ENCODE results near the gene CD3D. TPM values are rescaled to one million over a fixed set of nuclear protein-coding genes. Genes with fewer than 3 reads are reported as not detected.

Gene CD3D
- polyA plus RNA-seq, 4 donors = 5.4 to 14.6 (median 7.0) TPM

DNA sequence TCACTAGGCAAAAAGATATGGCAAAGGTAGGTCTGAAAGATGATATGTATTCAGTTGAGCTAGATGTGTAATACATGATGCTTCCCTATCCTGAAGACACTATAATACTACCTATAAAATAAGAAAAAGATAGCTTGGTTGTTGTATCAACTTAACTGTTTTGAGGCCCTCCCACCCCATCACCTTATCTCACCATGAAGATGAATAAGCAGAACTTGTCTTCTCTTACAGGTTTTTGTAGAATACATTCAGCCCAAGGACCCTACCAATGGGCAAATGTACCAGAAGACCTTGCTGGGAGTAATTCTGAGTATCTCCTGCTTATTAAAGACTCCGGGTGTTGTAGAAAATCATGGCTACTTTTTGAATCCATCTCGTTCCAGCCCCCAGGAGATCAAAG, 30.8 kb upstream of the CD3D start:
- Histone ChIP-seq H3K9me3 (ENCODE audit: control insufficient read depth in 2 of 2, insufficient read depth in 1 of 2, low read depth in 1 of 2, low read length in 1 of 2) (no peaks in the 10 kb centered on the region), H3K4me1 (ENCODE audit: control insufficient read depth in 3 of 3, insufficient read depth in 2 of 3, low read depth in 1 of 3, low read length in 2 of 3) (no peaks in the 10 kb centered on the region), H3K27ac (ENCODE audit: low read depth in 1 of 3, low read length in 2 of 3) (no peak overlapping the region), H3K4me3 (ENCODE audit: low read depth in 1 of 3, low read length in 3 of 3) (no peak overlapping the region), H3K27me3 (ENCODE audit: control insufficient read depth in 3 of 3, insufficient read depth in 3 of 3, low read length in 3 of 3) (no peaks in the 10 kb centered on the region), H3K36me3 (ENCODE audit: control insufficient read depth in 3 of 3, insufficient read depth in 2 of 3, low read depth in 1 of 3, low read length in 3 of 3) (peaks cover 28 to 47% (median 44%) of the 10 kb centered on the region in 3 donors)
- FAIRE-seq = no peak
- DNase-seq = no peak
- 88 to 93% (median 88%) methylated on average over 2 of the region's 2 CpGs for WGBS, 3 donors

DNA sequence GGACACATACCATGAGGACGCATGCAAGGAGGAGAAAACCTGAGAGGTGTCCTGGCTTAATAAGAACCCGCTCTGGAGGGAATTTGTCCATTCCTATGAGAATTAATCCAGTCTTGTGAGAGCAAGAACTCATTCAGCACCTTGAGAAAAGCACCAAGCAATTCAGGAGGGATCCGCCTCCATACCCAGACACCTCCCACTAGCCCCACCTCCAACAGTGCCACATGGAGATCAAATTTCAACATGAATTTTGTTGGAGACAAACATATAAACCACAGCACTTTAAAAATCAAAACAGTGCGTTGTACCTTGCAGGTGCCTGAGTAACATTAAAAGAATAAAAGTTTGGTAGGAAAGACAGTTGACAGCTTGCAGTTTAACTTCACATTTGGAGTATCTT, 28.3 kb upstream of the CD3D start:
- WGBS, 3 donors = 95 to 97% (median 96%) methylated on average over 4 of the region's 4 CpGs

DNA sequence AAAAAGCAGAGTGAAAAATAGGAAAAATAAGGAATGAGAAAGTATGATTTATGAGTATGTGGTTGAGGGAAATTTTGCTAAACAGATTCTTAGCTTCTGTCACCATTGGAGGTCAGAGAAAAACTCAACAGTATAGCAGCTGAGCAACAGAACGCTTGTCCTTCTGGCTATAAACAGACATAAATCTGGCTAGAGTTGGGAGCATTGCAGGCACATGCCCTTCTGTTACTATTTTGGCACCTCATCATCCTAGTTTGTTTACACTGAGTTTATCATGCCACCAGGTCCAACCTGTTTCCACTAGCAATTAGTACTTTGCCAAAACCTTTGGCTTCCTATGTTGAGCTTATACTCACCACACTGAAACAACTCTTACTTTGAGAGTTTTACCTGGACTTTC, 23.8 kb upstream of the CD3D start:
- FAIRE-seq (no peak), DNase-seq (no peak)
- Histone ChIP-seq H3K27me3 (ENCODE audit: control insufficient read depth in 3 of 3, insufficient read depth in 3 of 3, low read length in 3 of 3) (no peaks in the 10 kb centered on the region), H3K4me1 (ENCODE audit: control insufficient read depth in 3 of 3, insufficient read depth in 2 of 3, low read depth in 1 of 3, low read length in 2 of 3) (no peaks in the 10 kb centered on the region), H3K4me3 (ENCODE audit: low read depth in 1 of 3, low read length in 3 of 3) (no peak overlapping the region), H3K27ac (ENCODE audit: low read depth in 1 of 3, low read length in 2 of 3) (no peak overlapping the region), H3K36me3 (ENCODE audit: control insufficient read depth in 3 of 3, insufficient read depth in 2 of 3, low read depth in 1 of 3, low read length in 3 of 3) (peaks cover 15 to 31% (median 25%) of the 10 kb centered on the region in 3 donors), H3K9me3 (ENCODE audit: control insufficient read depth in 2 of 2, insufficient read depth in 1 of 2, low read depth in 1 of 2, low read length in 1 of 2) (no peaks in the 10 kb centered on the region)
- 80 to 85% (median 84%) methylated on average over 1 of the region's 1 CpG for WGBS, 3 donors

More for the DNA sequence above, 28.3 kb upstream of the CD3D start:
- H3K9me3 ChIP-seq (ENCODE audit: control insufficient read depth in 2 of 2, insufficient read depth in 1 of 2, low read depth in 1 of 2, low read length in 1 of 2) = no peaks in the 10 kb centered on the region
- H3K27me3 ChIP-seq (ENCODE audit: control insufficient read depth in 3 of 3, insufficient read depth in 3 of 3, low read length in 3 of 3) = no peaks in the 10 kb centered on the region
- H3K4me3 ChIP-seq (ENCODE audit: low read depth in 1 of 3, low read length in 3 of 3) = no peak overlapping the region
- H3K4me1 ChIP-seq (ENCODE audit: control insufficient read depth in 3 of 3, insufficient read depth in 2 of 3, low read depth in 1 of 3, low read length in 2 of 3) = no peaks in the 10 kb centered on the region
- peaks cover 24 to 45% (median 36%) of the 10 kb centered on the region in 3 donors for H3K36me3 ChIP-seq (ENCODE audit: control insufficient read depth in 3 of 3, insufficient read depth in 2 of 3, low read depth in 1 of 3, low read length in 3 of 3)
- DNase-seq (no peak), FAIRE-seq (no peak)
- H3K27ac ChIP-seq (ENCODE audit: low read depth in 1 of 3, low read length in 2 of 3) = no peak overlapping the region

DNA sequence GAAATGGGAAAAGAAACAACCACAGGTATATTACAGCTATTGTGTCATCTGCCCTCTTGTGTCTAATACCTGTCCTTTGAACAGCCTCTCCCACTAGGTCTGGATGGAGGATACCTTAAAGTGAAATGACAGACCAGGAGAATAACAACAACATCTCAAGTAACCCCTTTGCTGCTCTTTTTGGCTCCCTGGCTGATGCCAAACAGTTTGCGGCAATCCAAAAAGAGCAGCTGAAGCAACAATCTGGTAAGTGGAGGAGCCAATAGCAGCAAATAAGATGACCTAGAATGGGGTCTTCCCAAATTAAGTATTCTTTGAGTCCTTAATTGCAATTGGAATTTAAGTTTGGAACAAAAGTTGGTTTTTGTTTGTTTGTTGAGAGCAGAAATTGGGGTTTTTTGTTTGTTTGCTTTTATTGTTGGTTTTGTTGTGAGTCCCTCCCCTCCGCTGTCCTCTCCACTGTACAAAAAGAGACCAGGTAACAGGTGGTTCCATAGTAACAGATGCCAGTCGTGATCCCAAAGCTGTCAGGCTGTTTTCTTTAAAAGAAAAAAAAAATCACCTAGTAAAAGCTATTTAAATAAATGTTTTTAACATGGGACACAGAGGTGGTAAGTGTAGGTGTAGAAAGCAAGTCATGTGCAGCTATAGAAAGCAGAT, 22.6 kb upstream of the CD3D start:
- Histone ChIP-seq H3K36me3 (ENCODE audit: control insufficient read depth in 3 of 3, insufficient read depth in 2 of 3, low read depth in 1 of 3, low read length in 3 of 3) (peaks cover 11 to 24% (median 19%) of the 10 kb centered on the region in 3 donors), H3K9me3 (ENCODE audit: control insufficient read depth in 2 of 2, insufficient read depth in 1 of 2, low read depth in 1 of 2, low read length in 1 of 2) (no peaks in the 10 kb centered on the region), H3K4me1 (ENCODE audit: control insufficient read depth in 3 of 3, insufficient read depth in 2 of 3, low read depth in 1 of 3, low read length in 2 of 3) (no peaks in the 10 kb centered on the region), H3K27me3 (ENCODE audit: control insufficient read depth in 3 of 3, insufficient read depth in 3 of 3, low read length in 3 of 3) (no peaks in the 10 kb centered on the region), H3K27ac (ENCODE audit: low read depth in 1 of 3, low read length in 2 of 3) (no peak overlapping the region), H3K4me3 (ENCODE audit: low read depth in 1 of 3, low read length in 3 of 3) (no peak overlapping the region)
- DNase-seq (no peak), FAIRE-seq (no peak)
- WGBS, 3 donors = 89 to 93% (median 92%) methylated on average over 3 of the region's 3 CpGs

DNA sequence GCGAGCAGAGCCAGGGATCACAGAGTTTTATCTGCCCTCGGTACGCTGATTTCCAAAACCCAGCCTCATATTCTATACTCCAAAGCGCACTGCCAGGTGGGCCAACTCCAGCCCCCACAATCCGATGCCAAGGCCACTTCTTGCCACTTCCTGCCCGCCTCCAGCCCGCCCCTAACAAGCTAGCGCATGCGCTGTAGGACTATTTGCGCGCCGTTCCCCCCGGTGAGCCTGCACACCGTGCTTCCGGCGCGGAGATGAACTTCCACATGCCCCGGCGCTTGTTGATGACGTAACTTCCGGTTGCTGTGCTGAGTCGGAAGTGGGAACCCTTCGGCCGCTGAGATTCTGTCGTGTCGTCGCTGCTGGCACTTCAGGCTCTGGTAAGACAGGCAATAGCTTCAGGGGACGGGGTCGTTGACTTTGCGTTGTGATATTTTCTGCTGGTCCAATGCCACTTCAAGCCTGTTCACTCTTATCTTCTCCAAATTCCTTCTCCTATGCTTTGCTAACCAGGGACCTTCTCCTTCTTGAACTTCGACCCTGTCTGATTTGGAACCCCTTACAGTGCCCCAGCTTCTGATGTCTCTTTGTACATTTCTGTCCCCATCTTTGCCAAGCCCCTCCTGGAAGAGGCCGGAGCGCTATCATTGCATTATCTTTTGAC, 16.9 kb upstream of the CD3D start, which contains the start of gene UBE4A:
Gene UBE4A (plus strand): TSS at position 306 of the 664 bp plus-strand sequence. CDS start 5,481 bp downstream, outside the sequence.
- WGBS, 3 donors = 2 to 3% (median 3%) methylated on average over 33 of the region's 33 CpGs
- no peak for FAIRE-seq

DNA sequence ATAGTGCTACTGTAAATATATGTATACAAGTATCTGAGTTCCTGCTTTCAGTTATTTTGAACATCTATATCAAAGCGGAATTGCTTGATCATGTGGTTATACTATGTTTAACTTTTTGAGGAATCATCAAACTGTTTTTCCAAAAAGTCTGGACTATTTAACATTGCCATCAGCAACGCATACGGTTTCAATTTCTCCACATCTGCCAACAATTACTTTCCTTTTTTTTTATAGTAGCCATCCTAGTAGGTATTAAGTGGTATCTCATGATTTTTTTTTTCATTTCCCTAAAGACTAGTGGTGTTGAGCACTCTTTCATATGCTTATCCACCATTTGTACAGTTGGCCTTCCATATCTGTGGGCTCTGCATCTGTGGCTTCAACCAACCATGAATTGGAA, 15.6 kb upstream of the CD3D start:
- H3K36me3 ChIP-seq (ENCODE audit: control insufficient read depth in 3 of 3, insufficient read depth in 2 of 3, low read depth in 1 of 3, low read length in 3 of 3) = peaks cover 0 to 2% (median 0%) of the 10 kb centered on the region in 3 donors
- DNase-seq (no peak), FAIRE-seq (no peak)
- no peak overlapping the region for H3K27ac ChIP-seq (ENCODE audit: low read depth in 1 of 3, low read length in 2 of 3)
- H3K4me3 ChIP-seq (ENCODE audit: low read depth in 1 of 3, low read length in 3 of 3) = no peak overlapping the region
- H3K27me3 ChIP-seq (ENCODE audit: control insufficient read depth in 3 of 3, insufficient read depth in 3 of 3, low read length in 3 of 3) = peaks cover 0 to 2% (median 0%) of the 10 kb centered on the region in 3 donors
- peaks cover 0 to 4% (median 0%) of the 10 kb centered on the region in 3 donors for H3K4me1 ChIP-seq (ENCODE audit: control insufficient read depth in 3 of 3, insufficient read depth in 2 of 3, low read depth in 1 of 3, low read length in 2 of 3)
- 48 to 70% (median 64%) methylated on average over 3 of the region's 3 CpGs for WGBS, 3 donors
- no peaks in the 10 kb centered on the region for H3K9me3 ChIP-seq (ENCODE audit: control insufficient read depth in 2 of 2, insufficient read depth in 1 of 2, low read depth in 1 of 2, low read length in 1 of 2)

More for the DNA sequence above, 16.9 kb upstream of the CD3D start, which contains the start of gene UBE4A:
- DNase-seq = peak; percentile 96 to 97
- peak within 1 kb of the TSS in 2 of 3 donors; percentile 68 to 91 for H3K27ac ChIP-seq (ENCODE audit: low read depth in 1 of 3, low read length in 2 of 3)
- peaks cover 0 to 5% (median 1%) of the 10 kb centered on the region in 3 donors for H3K36me3 ChIP-seq (ENCODE audit: control insufficient read depth in 3 of 3, insufficient read depth in 2 of 3, low read depth in 1 of 3, low read length in 3 of 3)
- H3K27me3 ChIP-seq (ENCODE audit: control insufficient read depth in 3 of 3, insufficient read depth in 3 of 3, low read length in 3 of 3) = peaks cover 0 to 2% (median 0%) of the 10 kb centered on the region in 3 donors
- peak within 1 kb of the TSS; percentile 50 to 82 (median 81) for H3K4me3 ChIP-seq (ENCODE audit: low read depth in 1 of 3, low read length in 3 of 3)
- peaks cover 0 to 4% (median 0%) of the 10 kb centered on the region in 3 donors for H3K4me1 ChIP-seq (ENCODE audit: control insufficient read depth in 3 of 3, insufficient read depth in 2 of 3, low read depth in 1 of 3, low read length in 2 of 3)
- no peaks in the 10 kb centered on the region for H3K9me3 ChIP-seq (ENCODE audit: control insufficient read depth in 2 of 2, insufficient read depth in 1 of 2, low read depth in 1 of 2, low read length in 1 of 2)

DNA sequence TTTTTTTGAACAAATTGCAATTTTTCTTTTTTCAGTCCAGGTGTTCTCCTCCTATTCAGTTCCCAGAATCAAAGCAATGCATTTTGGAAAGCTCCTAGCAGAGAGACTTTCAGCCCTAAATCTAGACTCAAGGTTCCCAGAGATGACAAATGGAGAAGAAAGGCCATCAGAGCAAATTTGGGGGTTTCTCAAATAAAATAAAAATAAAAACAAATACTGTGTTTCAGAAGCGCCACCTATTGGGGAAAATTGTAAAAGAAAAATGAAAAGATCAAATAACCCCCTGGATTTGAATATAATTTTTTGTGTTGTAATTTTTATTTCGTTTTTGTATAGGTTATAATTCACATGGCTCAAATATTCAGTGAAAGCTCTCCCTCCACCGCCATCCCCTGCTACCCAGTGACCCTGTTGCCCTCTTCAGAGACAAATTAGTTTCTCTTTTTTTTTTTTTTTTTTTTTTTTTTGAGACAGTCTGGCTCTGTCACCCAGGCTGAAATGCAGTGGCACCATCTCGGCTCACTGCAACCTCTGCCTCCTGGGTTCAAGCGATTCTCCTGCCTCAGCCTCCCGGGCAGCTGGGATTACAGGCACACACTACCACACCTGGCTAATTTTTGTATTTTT, 10.7 kb upstream of the CD3D start:
- 12 to 15% (median 12%) methylated on average over 6 of the region's 6 CpGs for WGBS, 3 donors
- peak; percentile 31 to 41 for DNase-seq
- Histone ChIP-seq H3K4me1 (ENCODE audit: control insufficient read depth in 3 of 3, insufficient read depth in 2 of 3, low read depth in 1 of 3, low read length in 2 of 3) (no peaks in the 10 kb centered on the region), H3K4me3 (ENCODE audit: low read depth in 1 of 3, low read length in 3 of 3) (no peak overlapping the region), H3K36me3 (ENCODE audit: control insufficient read depth in 3 of 3, insufficient read depth in 2 of 3, low read depth in 1 of 3, low read length in 3 of 3) (no peaks in the 10 kb centered on the region), H3K27me3 (ENCODE audit: control insufficient read depth in 3 of 3, insufficient read depth in 3 of 3, low read length in 3 of 3) (peaks cover 0 to 4% (median 0%) of the 10 kb centered on the region in 3 donors), H3K9me3 (ENCODE audit: control insufficient read depth in 2 of 2, insufficient read depth in 1 of 2, low read depth in 1 of 2, low read length in 1 of 2) (no peaks in the 10 kb centered on the region), H3K27ac (ENCODE audit: low read depth in 1 of 3, low read length in 2 of 3) (no peak overlapping the region)
- FAIRE-seq = no peak

DNA sequence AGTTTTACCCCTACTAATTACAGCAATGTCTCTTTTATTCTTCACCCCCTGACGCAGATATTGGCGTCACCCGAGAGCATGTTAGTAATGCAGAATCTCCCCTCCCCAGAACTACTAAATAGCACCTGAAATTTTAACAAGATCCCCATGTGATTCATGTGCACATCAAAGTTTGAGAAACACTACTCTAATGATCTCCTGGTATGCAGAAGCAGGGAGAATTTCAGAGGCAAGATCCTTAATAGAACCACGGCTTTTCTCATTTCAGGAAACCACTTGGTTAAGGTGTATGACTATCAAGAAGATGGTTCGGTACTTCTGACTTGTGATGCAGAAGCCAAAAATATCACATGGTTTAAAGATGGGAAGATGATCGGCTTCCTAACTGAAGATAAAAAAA, 7.0 kb upstream of the CD3D start:
- FAIRE-seq = no peak
- Histone ChIP-seq H3K4me3 (ENCODE audit: low read depth in 1 of 3, low read length in 3 of 3) (no peak overlapping the region), H3K9me3 (ENCODE audit: control insufficient read depth in 2 of 2, insufficient read depth in 1 of 2, low read depth in 1 of 2, low read length in 1 of 2) (no peaks in the 10 kb centered on the region), H3K27me3 (ENCODE audit: control insufficient read depth in 3 of 3, insufficient read depth in 3 of 3, low read length in 3 of 3) (peaks cover 0 to 11% (median 0%) of the 10 kb centered on the region in 3 donors), H3K27ac (ENCODE audit: low read depth in 1 of 3, low read length in 2 of 3) (no peak overlapping the region), H3K36me3 (ENCODE audit: control insufficient read depth in 3 of 3, insufficient read depth in 2 of 3, low read depth in 1 of 3, low read length in 3 of 3) (no peaks in the 10 kb centered on the region), H3K4me1 (ENCODE audit: control insufficient read depth in 3 of 3, insufficient read depth in 2 of 3, low read depth in 1 of 3, low read length in 2 of 3) (no peaks in the 10 kb centered on the region)
- no peak for DNase-seq
- 77 to 82% (median 78%) methylated on average over 6 of the region's 6 CpGs for WGBS, 3 donors

Measured in small intestine (tissue), 7 donors.